Right lobe of liver (tissue), 4 donors: ENCODE measurements around the gene AFAP1L1.

ENCODE experiments used
- POLR2A ChIP-seq: fragments of 450-650 bp; IDR thresholded peaks from one replicate; pipeline ENCODE4 v1.6.1; 2017; ENCODE audit warnings: antibody characterized with exemption, mild to moderate bottlenecking
- TF ChIP-seq, protein P1 (sequence below), 4 donors: fragments of 200-600 bp in 3 of 4; fragments of 450-650 bp in 1 of 4; IDR thresholded peaks; one replicate each; pipeline versions ENCODE4 v1.5.1 to v1.8.0; 2016 to 2022; ENCODE audit warnings: antibody characterized with exemption in 4 of 4, mild to moderate bottlenecking in 2 of 4
- donor health status: DM: no; HTN: no; CAD: no.
- donor health status: DM: no; HTN: no; CAD: no.
- donor health status: DM: no; HTN: yes; CAD: no.

- no peak for TF ChIP-seq POLR2A
- TF ChIP-seq, protein P1, sequence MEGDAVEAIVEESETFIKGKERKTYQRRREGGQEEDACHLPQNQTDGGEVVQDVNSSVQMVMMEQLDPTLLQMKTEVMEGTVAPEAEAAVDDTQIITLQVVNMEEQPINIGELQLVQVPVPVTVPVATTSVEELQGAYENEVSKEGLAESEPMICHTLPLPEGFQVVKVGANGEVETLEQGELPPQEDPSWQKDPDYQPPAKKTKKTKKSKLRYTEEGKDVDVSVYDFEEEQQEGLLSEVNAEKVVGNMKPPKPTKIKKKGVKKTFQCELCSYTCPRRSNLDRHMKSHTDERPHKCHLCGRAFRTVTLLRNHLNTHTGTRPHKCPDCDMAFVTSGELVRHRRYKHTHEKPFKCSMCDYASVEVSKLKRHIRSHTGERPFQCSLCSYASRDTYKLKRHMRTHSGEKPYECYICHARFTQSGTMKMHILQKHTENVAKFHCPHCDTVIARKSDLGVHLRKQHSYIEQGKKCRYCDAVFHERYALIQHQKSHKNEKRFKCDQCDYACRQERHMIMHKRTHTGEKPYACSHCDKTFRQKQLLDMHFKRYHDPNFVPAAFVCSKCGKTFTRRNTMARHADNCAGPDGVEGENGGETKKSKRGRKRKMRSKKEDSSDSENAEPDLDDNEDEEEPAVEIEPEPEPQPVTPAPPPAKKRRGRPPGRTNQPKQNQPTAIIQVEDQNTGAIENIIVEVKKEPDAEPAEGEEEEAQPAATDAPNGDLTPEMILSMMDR (IDR thresholded peaks at IDR 0.05), result no peak
Measured at GRCh38 chr5:149278451-149279210, 7.0 kb downstream of the AFAP1L1 start.
